ENCODE measurements around the gene NXNL1.
"Not testable (repeated sequence)": the region's sequence is repeated elsewhere in the genome, so short reads cannot be mapped to it uniquely, and the experiment has no call there.

NXNL1 gene

DNA sequence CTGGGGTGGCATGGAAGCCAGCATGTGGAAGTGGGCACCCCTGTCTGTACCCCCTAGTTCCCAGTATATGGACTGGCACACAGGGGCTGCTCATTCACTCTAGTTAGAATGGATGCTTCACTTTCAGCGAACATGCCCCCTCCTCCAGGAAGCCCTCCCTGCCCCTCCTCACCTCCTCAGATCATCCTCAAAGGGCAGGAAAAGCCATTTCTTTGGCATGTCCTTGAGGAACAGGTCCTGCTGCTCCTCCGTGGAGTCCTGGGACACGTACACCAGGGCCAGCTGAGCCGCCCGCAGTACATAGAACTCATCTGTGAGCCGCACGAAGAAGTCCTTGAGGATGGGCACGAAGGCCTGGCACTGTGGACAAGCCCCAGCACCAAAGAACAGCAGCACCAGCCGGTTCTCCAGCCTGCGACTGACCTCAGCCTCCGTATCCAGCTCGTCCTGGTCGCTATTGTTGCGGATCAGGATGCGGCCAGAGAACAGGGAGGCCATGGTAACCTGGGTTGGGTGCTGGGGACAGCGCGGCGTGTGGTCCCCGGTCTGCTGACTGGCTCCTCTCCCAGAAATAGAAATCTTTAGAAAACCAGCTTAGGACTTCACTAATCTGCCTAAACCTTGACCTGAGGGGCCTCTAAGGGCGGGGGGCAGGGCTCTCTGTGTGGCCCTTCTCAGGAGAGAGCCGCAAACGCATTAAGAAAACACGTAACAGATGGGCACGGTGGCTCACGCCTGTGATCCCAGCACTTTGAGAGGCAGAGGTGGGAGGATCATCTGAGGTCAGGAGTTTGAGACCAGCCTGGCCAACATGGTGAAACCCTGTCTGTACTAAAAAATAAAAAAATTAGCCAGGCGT lies at the start of gene NXNL1:
NXNL1 (minus strand) TSS at position 555 of the 859 bp plus-strand sequence; CDS start at position 498, 57 bp downstream.
- no peak for DNase-seq

GRCh38 chr19:17508558-17508933 lies 47.8 kb upstream of the NXNL1 start:
- not testable (repeated sequence) for DNase-seq

DNA sequence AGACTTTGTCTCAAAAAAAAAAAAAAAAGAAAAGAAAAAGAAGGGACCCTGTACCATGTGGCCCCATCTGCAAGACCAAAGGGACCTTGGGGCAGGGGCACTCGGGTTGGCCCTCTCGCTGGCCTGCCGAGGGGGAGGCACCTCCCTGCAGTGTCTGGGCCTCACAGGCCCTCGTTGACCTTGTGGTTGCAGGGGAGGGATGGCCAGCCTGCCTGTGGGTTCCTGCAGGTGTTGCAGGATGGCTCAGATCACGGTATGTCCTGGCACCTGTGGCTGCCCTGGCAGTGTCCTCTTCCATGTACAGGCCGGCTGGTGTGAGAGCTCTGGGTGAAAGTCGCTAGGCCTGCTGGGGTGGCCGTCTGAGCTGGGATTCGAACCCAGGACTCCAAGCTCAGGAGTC lies 46.0 kb upstream of the NXNL1 start:
- no peak for DNase-seq

DNA sequence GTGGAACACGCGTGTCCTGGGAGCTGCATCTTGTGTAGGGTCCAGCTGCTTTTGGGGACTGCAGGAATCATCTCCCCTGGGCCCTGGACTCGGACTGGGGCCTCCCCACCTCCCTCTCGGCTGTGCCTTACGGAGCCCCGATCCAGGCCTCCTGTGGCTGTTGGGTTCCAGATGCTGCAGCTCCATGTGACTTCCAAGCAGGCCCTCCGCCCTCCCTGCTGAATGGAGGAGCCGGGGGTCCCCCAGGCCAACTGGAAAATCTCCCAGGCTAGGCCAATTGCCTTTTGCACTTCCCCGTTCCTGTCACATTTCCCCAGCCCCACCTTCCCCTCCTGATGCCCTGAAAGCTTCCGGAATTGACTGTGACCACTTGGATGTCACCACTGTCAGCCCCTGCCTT lies 44.5 kb upstream of the NXNL1 start:
- DNase-seq = no peak

DNA sequence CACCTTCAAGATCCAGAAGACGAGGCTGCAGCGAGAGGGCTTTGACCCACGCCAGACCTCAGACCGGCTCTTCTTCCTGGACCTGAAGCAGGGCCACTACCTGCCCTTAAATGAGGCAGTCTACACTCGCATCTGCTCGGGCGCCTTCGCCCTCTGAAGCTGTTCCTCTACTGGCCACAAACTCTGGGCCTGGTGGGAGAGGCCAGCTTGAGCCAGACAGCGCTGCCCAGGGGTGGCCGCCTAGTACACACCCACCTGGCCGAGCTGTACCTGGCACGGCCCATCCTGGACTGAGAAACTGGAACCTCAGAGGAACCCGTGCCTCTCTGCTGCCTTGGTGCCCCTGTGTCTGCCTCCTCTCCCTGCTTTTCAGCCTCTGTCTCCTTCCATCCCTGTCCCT lies 43.7 kb upstream of the NXNL1 start:
- no peak for DNase-seq

DNA sequence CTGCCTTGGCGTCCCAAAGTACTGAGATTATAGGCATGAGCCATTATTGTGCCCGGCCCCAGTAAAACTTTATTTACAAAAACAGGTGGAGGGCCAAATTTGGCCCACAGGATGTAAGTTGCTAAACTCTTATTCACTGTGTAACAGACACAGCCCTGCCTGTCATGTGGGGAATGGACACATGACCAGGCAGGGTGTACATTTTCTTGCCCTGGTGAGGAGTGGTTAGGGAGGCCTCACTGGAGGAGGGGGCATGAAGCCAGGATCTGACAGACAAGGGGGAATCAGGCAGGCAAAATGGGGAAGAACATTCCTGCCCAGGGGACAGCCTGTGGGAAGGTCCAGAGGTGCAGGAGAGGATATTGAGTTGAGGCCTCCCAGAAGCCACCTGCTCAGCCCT lies 43.3 kb upstream of the NXNL1 start:
- DNase-seq = no peak

DNA sequence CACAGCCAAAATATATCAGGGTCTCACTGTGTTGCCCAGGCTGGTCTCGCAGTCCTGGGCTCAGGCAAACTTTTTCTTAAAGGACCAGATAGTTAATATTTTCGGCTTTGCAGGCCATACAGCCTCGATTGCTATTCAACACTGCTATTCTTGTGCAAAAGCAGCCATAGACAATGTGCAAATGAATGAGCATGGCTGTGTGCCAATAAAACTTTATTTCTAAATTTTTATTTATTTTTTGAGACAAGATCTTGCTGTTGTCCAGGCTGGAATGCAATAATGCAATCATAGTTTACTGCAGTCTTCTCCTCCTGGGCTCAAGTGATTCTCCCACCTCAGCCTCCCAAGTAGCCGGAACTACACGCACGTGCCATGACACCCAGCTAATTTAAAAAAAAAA lies 42.5 kb upstream of the NXNL1 start:
- no peak for DNase-seq

DNA sequence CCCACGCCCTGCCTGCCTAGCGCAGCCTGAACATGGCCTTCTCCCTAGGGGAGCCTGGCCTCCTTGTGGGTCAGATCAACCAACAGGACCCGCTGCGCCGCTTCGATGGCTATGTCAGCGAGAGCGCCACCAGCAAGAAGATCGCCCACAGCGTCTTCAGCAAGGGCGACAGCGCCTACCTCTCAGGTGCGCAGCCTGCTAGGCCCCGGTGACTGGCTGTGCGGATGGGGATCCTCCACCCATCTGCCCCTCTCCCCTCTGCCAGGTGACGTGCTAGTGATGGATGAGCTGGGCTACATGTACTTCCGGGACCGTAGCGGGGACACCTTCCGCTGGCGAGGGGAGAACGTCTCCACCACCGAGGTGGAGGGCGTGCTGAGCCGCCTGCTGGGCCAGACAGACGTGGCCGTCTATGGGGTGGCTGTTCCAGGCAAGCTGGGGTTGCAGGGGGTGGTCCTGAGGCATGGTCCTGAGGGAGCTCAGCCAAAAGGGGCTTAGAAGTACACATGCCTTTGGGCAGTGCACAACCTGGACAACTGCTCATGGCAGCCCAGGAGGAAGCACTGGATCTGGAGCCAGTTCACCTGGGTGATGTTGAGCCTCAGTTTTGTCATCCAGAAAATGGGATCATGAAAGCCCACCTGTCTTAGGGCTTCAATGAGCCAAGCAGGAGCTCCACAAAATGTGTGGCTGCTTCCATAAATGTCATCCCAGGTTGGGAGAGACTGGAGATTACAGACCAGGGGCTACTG lies 39.9 kb upstream of the NXNL1 start:
- DNase-seq = no peak

DNA sequence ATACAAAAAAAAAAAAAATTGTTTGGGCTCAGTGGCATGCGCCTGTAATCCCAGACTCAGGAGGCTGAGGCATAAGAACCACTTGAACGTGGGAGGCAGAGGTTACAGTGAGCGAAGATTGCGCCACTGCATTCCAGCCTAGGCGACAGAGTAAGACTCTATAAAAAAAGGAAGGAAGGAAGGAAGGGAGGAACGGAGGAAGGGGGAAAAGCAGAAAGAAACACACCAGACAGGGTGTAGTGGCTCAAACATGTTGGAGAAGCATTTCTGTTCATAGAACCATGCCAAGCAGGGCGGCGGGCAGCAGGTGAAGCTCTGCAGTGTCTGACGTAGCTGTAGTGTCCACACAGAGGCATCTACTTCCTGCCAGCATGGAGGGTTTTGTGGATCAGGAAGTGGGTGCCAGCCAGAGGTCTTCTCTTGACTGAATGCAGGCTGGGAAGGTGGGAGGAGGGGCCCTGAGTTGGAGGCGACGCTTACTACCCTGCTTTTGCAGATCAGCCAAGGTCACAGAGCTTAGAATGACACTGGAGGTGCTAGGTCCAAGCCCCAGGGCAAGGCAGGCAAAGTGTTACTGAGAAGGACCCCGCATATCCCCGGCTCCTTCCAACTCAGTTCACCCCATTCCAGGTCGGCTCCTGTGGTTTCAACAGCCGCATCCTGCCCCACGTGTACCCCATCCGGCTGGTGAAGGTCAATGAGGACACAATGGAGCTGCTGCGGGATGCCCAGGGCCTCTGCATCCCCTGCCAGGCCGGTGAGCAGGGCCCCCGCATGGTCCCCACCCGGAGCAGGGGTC lies 39.1 kb upstream of the NXNL1 start:
- DNase-seq = no peak

- DNase-seq = not testable (repeated sequence)
Measured at GRCh38 chr19:17499025-17499424, 38.3 kb upstream of the NXNL1 start.

DNA sequence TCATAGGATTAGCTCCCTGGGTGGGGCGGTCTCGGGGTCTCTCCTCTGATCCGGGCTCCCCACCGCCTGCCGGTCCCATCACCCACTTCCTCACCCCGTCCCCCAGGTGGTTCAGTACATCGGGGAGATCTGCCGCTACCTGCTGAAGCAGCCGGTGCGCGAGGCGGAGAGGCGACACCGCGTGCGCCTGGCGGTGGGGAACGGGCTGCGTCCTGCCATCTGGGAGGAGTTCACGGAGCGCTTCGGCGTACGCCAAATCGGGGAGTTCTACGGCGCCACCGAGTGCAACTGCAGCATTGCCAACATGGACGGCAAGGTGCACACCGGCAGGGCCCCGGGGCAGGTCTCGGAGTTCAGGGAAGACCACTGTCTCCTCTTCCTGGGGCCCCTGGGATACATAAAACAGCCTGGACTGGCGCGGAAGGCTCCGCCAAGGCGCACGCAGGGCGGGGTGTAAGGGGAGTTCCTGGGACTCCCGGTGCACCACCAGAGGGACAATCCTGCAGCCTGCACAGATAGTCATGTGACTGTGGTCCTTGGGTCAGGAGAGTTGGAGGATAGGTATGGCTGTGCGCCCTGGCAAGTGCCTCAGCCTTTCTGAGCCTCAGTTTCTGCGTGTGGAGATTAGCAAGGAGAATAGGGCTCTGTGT lies 36.5 kb upstream of the NXNL1 start:
- no peak for DNase-seq

DNA sequence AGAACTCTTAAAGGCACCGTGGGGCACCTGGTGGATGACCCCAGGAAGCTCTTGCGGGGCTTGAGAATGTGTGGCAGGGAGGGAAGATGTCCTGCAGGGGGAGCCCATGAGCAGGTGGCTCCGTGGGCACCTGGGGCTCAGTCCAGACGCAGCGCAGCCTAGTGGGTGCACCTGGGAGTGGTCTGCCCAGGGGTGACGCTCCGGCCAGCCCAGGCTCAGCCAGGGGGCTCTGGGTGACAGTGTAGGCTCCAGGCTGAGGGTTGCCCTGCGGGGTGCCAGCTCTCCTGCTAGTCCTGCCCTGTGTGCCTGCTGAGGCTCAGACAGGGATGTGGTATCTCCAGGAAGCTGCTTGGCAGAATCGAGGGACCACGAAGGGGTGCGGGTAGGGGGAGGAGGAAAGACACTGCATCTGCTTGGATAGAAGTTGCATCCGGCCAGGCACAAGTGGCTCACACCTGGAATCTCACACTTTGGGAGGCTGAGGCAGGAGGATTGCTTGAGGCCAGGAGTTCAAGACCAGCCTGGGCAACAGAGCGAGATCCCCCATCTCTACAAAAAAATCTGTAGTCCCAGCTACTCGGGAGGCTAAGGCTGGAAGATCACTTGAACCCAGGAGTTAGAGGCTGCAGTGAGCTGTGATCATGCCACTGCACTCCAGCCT lies 35.7 kb upstream of the NXNL1 start:
- no peak for DNase-seq

DNA sequence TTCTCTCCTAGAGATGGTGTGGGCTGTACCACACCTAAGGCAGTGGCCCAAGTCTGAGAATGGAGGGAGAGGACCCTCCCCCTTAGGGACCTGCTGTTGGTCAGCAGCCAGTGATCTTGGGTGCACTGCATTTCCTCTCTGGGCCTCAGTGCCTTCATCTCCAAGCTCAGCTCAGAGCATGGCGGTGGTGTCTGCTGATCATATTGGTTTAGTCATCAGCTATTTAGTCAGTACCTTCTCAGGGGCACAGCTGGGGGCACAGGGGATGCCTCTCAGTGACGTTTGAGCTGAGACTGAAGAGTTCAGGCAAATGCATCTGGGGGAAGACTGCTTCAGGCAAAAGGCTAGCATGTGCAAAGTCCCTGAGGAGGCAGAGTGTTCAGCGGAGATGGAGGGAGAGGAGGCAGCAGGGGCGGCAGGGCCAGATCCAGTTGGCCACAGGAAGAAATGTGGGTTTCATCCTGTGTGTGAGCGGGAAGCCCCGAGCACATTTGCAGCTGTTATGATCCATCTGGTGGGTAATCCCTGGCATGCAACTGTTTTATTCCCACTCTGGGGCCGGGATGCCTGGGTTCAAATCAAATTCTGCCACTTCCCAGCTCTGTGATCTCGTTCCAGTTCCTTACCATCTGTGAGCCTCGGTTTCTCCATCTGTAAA lies 35.0 kb upstream of the NXNL1 start:
- no peak for DNase-seq

- DNase-seq = no peak
Measured at GRCh38 chr19:17491287-17491686, 30.6 kb upstream of the NXNL1 start.

DNA sequence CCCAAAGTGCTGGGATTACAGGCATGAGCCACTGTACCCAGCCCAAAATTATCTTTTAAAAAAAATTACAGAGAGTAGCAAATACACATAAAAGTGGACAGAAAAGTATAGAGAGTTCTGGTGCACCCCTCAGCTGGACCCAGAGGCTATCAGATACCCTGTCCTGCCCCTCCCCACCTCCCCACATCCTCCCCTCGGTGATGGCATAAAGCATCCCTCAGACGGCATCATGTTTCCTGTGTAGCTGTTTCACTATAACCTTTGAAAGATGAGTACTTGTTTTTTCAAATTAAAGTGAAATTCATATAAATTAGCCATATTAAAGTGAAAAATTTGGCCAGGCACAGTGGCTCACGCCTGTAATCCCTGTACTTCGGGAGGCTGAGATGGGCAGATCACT lies 29.7 kb upstream of the NXNL1 start:
- DNase-seq = no peak

- no peak for DNase-seq
Measured at GRCh38 chr19:17489392-17490030, 28.8 kb upstream of the NXNL1 start.

- no peak for DNase-seq
Measured at GRCh38 chr19:17488593-17489391, 28.1 kb upstream of the NXNL1 start.

DNA sequence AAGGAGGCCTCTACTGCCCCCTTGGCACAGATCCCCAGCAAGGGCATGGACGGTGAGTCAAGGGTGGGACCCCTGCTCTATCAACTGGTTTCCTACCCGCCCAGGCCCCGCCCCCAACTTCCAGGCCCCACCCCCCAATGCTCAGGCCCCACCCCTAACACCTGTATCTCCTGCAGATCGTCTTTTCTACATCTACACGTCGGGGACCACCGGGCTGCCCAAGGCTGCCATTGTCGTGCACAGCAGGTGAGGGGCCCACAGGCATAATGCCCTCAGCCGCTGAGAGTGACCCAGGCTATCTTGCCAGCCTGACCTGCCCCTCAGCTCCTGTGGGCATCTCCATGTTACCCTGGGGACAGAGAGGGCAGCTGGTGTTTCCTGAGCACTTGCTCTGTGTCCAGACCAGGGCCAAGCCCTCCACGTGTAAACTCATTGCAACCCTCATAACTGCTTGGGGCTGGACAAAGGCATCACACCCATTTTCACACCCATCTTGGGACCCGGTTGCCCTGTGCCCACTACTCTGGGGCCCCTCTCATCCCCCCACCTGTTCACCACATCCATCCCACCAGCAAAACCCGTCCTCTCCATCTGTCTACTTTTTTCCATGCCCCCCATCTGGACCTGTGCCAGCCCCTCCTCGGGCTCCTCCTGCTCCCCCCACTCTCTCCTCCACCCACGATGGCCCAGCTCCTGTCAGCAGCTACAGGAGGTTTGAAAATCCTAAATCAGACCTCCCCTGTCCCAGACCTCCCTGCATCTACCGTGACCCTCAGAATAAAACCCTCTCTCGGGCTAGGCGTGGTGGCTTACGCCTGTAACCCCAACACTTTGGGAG lies 26.8 kb upstream of the NXNL1 start:
- DNase-seq = no peak

DNA sequence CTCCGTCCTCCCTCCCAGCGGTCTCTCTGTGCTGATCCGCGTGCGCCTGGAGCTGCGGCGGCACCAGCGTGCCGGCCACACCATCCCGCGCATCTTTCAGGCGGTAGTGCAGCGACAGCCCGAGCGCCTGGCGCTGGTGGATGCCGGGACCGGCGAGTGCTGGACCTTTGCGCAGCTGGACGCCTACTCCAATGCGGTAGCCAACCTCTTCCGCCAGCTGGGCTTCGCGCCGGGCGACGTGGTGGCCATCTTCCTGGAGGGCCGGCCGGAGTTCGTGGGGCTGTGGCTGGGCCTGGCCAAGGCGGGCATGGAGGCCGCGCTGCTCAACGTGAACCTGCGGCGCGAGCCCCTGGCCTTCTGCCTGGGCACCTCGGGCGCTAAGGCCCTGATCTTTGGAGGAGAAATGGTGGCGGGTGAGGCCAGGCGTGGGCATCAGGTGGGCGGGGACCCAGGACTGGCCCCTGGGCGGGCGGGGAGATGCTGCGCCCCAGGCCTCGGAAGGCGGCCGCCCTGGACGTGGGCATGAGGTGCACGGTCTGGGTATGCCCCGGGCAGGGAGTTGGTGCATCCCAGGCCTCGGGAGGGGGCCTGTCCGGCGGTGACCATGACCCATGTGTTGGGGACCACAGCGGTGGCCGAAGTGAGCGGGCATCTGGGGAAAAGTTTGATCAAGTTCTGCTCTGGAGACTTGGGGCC lies 26.0 kb upstream of the NXNL1 start:
- no peak for DNase-seq
